ENCODE data around the gene STARD10.

Gene STARD10

GRCh38 chr11:72786305-72787215, 7.3 kb downstream of the STARD10 start:
- TF ChIP-seq REST (IDR thresholded peaks at IDR 0.05; ENCODE audit: insufficient read depth in 1 of 2, low read depth in 2 of 2, low read length in 2 of 2): no peak
- TF ChIP-seq FOXP2 (optimal IDR thresholded peaks at IDR 0.05; ENCODE audit: borderline replicate concordance, extremely low read depth, extremely low read length, insufficient read depth): no peak
- TF ChIP-seq POLR2AphosphoS5 (IDR thresholded peaks at IDR 0.05; ENCODE audit: low read depth, low read length): no peak
- no peak for TF ChIP-seq SIN3A (IDR thresholded peaks at IDR 0.05; ENCODE audit: borderline replicate concordance, insufficient read depth, low read length)
- TF ChIP-seq TAF1 (IDR thresholded peaks at IDR 0.05; ENCODE audit: borderline replicate concordance, insufficient read depth, low read length): no peak

GRCh38 chr11:72784662-72785061, 9.2 kb downstream of the STARD10 start:
- TF ChIP-seq SIN3A (IDR thresholded peaks at IDR 0.05; ENCODE audit: borderline replicate concordance, insufficient read depth, low read length) (no peak), REST (IDR thresholded peaks at IDR 0.05; ENCODE audit: insufficient read depth in 1 of 2, low read depth in 2 of 2, low read length in 2 of 2) (no peak), POLR2AphosphoS5 (IDR thresholded peaks at IDR 0.05; ENCODE audit: low read depth, low read length) (no peak), TAF1 (IDR thresholded peaks at IDR 0.05; ENCODE audit: borderline replicate concordance, insufficient read depth, low read length) (no peak), FOXP2 (optimal IDR thresholded peaks at IDR 0.05; ENCODE audit: borderline replicate concordance, extremely low read depth, extremely low read length, insufficient read depth) (no peak)

DNA sequence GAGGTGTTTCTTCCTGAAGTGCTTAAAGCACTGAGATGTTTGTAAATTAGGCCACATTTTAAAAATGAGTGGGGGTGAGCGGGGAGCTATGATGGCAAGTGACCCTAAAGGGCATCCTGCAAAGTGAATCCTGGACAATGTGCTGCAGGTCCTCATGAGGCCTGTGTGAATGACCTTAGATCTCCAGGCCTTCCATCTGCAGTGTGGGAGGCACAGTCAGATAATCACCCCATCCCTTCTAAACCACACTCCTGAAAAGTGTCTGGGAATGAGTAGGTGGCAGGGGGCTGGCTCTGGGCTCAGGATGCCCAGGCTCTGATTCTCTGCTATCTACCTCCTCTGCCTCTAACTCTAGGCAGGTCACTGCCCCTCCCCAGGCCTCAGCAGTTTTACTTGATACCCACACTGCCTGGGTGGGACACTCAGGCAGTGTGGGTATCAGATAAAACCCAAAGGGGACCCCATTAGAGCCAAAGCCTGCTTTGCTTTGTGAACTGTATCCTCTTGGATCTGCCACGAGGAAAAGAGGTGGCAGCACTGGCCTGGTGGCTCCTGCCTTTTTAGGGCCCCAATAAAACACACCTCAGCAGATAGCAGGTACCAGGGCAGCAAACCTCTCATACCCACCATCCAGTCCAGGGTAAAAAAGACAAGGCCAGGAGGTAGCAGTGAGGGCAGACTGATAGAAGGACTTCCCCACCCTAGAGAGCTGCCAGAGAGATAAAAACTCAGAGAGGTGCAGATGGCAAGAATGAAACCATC, 10.5 kb downstream of the STARD10 start:
- TF ChIP-seq SIN3A (IDR thresholded peaks at IDR 0.05; ENCODE audit: borderline replicate concordance, insufficient read depth, low read length): no peak
- TF ChIP-seq FOXP2 (optimal IDR thresholded peaks at IDR 0.05; ENCODE audit: borderline replicate concordance, extremely low read depth, extremely low read length, insufficient read depth): no peak
- no peak for TF ChIP-seq POLR2AphosphoS5 (IDR thresholded peaks at IDR 0.05; ENCODE audit: low read depth, low read length)
- no peak for TF ChIP-seq TAF1 (IDR thresholded peaks at IDR 0.05; ENCODE audit: borderline replicate concordance, insufficient read depth, low read length)
- no peak for TF ChIP-seq REST (IDR thresholded peaks at IDR 0.05; ENCODE audit: insufficient read depth in 1 of 2, low read depth in 2 of 2, low read length in 2 of 2)

GRCh38 chr11:72782081-72782920, 11.5 kb downstream of the STARD10 start:
- TF ChIP-seq POLR2AphosphoS5 (IDR thresholded peaks at IDR 0.05; ENCODE audit: low read depth, low read length): no peak
- no peak for TF ChIP-seq TAF1 (IDR thresholded peaks at IDR 0.05; ENCODE audit: borderline replicate concordance, insufficient read depth, low read length)
- no peak for TF ChIP-seq FOXP2 (optimal IDR thresholded peaks at IDR 0.05; ENCODE audit: borderline replicate concordance, extremely low read depth, extremely low read length, insufficient read depth)
- no peak for TF ChIP-seq REST (IDR thresholded peaks at IDR 0.05; ENCODE audit: insufficient read depth in 1 of 2, low read depth in 2 of 2, low read length in 2 of 2)
- TF ChIP-seq SIN3A (IDR thresholded peaks at IDR 0.05; ENCODE audit: borderline replicate concordance, insufficient read depth, low read length): no peak

Data from PFSK-1 (cell line).